HG02973 (cell line): ENCODE data around the gene ORAI1.
"Not testable (repeated sequence)": the region's sequence is repeated elsewhere in the genome, so short reads cannot be mapped to it uniquely, and the experiment has no call there.

Experiments used
- ATAC-seq: cut with Tn5 transposase; IDR thresholded peaks from one replicate; pipeline ENCODE4 v1.9.1; 2021; ENCODE audit warnings: moderate library complexity; ENCODE audit not compliant: unreplicated experiment

ORAI1 gene

GRCh38 chr12:121626087-121626852, at the start of gene ORAI1:
Gene ORAI1, plus strand, starts transcription at chr12:121626530.
- ATAC-seq, result peak; percentile 57

GRCh38 chr12:121576851-121577391, 49.4 kb upstream of the ORAI1 start:
- ATAC-seq, result no peak

- ATAC-seq, result no peak
Measured at GRCh38 chr12:121577443-121578180, 48.7 kb upstream of the ORAI1 start.

GRCh38 chr12:121578230-121579189, 47.8 kb upstream of the ORAI1 start:
- no peak for ATAC-seq

- no peak for ATAC-seq
Measured at GRCh38 chr12:121579190-121579791, 47.0 kb upstream of the ORAI1 start.

GRCh38 chr12:121579981-121580868, 46.1 kb upstream of the ORAI1 start:
- ATAC-seq, result no peak

GRCh38 chr12:121580959-121581685, 45.2 kb upstream of the ORAI1 start, which contains the start of gene KDM2B:
Gene KDM2B, minus strand, starts transcription at chr12:121581023. Its CDS starts 112 bp downstream, at chr12:121580911.
- ATAC-seq, result no peak

- ATAC-seq, result no peak
Measured at GRCh38 chr12:121581686-121582429, 44.5 kb upstream of the ORAI1 start.

- no peak for ATAC-seq
Measured at GRCh38 chr12:121582583-121583333, 43.6 kb upstream of the ORAI1 start.

GRCh38 chr12:121583334-121583661, 43.0 kb upstream of the ORAI1 start:
- ATAC-seq, result not testable (repeated sequence)

- not testable (repeated sequence) for ATAC-seq
Measured at GRCh38 chr12:121584885-121585284, 41.4 kb upstream of the ORAI1 start.

- no peak for ATAC-seq
Measured at GRCh38 chr12:121590476-121591143, 35.7 kb upstream of the ORAI1 start.

- no peak for ATAC-seq
Measured at GRCh38 chr12:121592320-121592719, 34.0 kb upstream of the ORAI1 start.

GRCh38 chr12:121595520-121595919, 30.8 kb upstream of the ORAI1 start:
- ATAC-seq, result no peak

- ATAC-seq, result no peak
Measured at GRCh38 chr12:121596526-121596925, 29.8 kb upstream of the ORAI1 start.

- no peak for ATAC-seq
Measured at GRCh38 chr12:121600702-121601336, 25.5 kb upstream of the ORAI1 start.
